GM18870 (cell line): ENCODE data around the gene FGFR1OP2.
"Not testable (repeated sequence)": the region's sequence is repeated elsewhere in the genome, so short reads cannot be mapped to it uniquely, and the experiment has no call there.

Source experiments
- ATAC-seq: cut with Tn5 transposase; IDR thresholded peaks from one replicate; pipeline ENCODE4 v1.9.1; 2021; ENCODE audit warnings: moderate library complexity; ENCODE audit not compliant: unreplicated experiment

FGFR1OP2 gene

GRCh38 chr12:26937863-26938700 lies at the start of gene FGFR1OP2, which contains the start of gene INTS13:
FGFR1OP2 (plus strand) TSS chr12:26938470; CDS start chr12:26954159, 15,689 bp downstream.
INTS13 (minus strand) TSS chr12:26937981; CDS start chr12:26936803, 1,178 bp downstream.
- peak; percentile 67 for ATAC-seq

- no peak for ATAC-seq
Observed at GRCh38 chr12:26890784-26891183, 47.5 kb upstream of the FGFR1OP2 start.

GRCh38 chr12:26891704-26892103 lies 46.6 kb upstream of the FGFR1OP2 start:
- ATAC-seq = no peak

GRCh38 chr12:26895672-26896071 lies 42.6 kb upstream of the FGFR1OP2 start:
- no peak for ATAC-seq

- ATAC-seq = no peak
Observed at GRCh38 chr12:26896913-26897312, 41.4 kb upstream of the FGFR1OP2 start.

GRCh38 chr12:26903396-26903795 lies 34.9 kb upstream of the FGFR1OP2 start:
- ATAC-seq = not testable (repeated sequence)

- ATAC-seq = no peak
Observed at GRCh38 chr12:26906024-26906423, 32.2 kb upstream of the FGFR1OP2 start.

- ATAC-seq = no peak
Observed at GRCh38 chr12:26906704-26907103, 31.6 kb upstream of the FGFR1OP2 start.

- ATAC-seq = no peak
Observed at GRCh38 chr12:26918321-26919215, 19.7 kb upstream of the FGFR1OP2 start.

GRCh38 chr12:26919216-26919555 lies 19.1 kb upstream of the FGFR1OP2 start:
- no peak for ATAC-seq

GRCh38 chr12:26921886-26922285 lies 16.4 kb upstream of the FGFR1OP2 start:
- ATAC-seq = no peak

GRCh38 chr12:26928661-26929060 lies 9.6 kb upstream of the FGFR1OP2 start:
- no peak for ATAC-seq

GRCh38 chr12:26929590-26929989 lies 8.7 kb upstream of the FGFR1OP2 start:
- no peak for ATAC-seq

- no peak for ATAC-seq
Observed at GRCh38 chr12:26935636-26936378, 2.5 kb upstream of the FGFR1OP2 start.

- ATAC-seq = no peak
Observed at GRCh38 chr12:26936559-26937442, 1.5 kb upstream of the FGFR1OP2 start.

GRCh38 chr12:26937443-26937862 lies 817 bp upstream of the FGFR1OP2 start:
- ATAC-seq = no peak

- no peak for ATAC-seq
Observed at GRCh38 chr12:26938701-26939062, 412 bp downstream of the FGFR1OP2 start.

- no peak for ATAC-seq
Observed at GRCh38 chr12:26939192-26939832, 1.0 kb downstream of the FGFR1OP2 start.

- no peak for ATAC-seq
Observed at GRCh38 chr12:26939953-26940352, 1.7 kb downstream of the FGFR1OP2 start.
